HCT116 (cell line): Measurements from ENCODE around the gene CCDC201. TPM values are rescaled to one million over a fixed set of nuclear protein-coding genes. Genes with fewer than 3 reads are reported as not detected.

Experiments used
- ATAC-seq: fragments of 200-7000 bp; cut with Tn5 transposase; 2 replicates; pipeline ENCODE4 v1.9.1; 2020; ENCODE audit warnings: mild to moderate bottlenecking, moderate library complexity
- BruUV-seq: library from RNA; stranded (reverse); fragments of 400-500 nt; replicated peaks from 2 replicates; lab custom pipeline; 2021; lab: Mats Ljungman, UMichigan
- CTCF ChIA-PET: fragments of 300-600 bp; sonication (Branson Sonifier 250); formaldehyde crosslinking; loops from one replicate; lab custom pipeline; 2021; ENCODE audit warnings: antibody characterized with exemption; lab: Charles Lee
- POLR2A ChIA-PET: fragments of 300-600, 350-600 bp; sonication (Branson Sonifier 250); formaldehyde crosslinking; loops from one replicate; lab custom pipeline; 2021; ENCODE audit warnings: antibody characterized with exemption; lab: Charles Lee
- RAD21 ChIA-PET, 2 experiments: fragments of 300-600 bp; sonication (Branson Sonifier 250); formaldehyde crosslinking; loops; one replicate each; lab custom pipeline; 2023; ENCODE audit warnings: low total read pairs in 2 of 2; ENCODE audit not compliant: uncharacterized antibody in 2 of 2, unreplicated experiment in 2 of 2, low non-redundant PET in 1 of 2; lab: Charles Lee
- DNase-seq: peaks from one replicate; pipeline ENCODE4 v3.0.0-alpha.2; 2010; ENCODE audit warnings: low read depth, low spot score
- H2AFZ ChIP-seq: fragments of 200-600 bp; shearing (Covaris generic), sonication (generic); 2 replicates; pipeline ENCODE4 v1.6.1; 2017; ENCODE audit warnings: low read depth, mixed run types, mixed read lengths, antibody characterized with exemption, low read length; ENCODE audit not compliant: poor library complexity, severe bottlenecking
- H3K27ac ChIP-seq: 2 replicates; pipeline ENCODE4 v1.5.1; 2012; ENCODE audit warnings: low read depth, low read length
- H3K27me3 ChIP-seq: fragments of 200-600 bp; sonication (generic); 2 replicates; pipeline ENCODE4 v1.6.1; 2016; ENCODE audit warnings: mixed run types, low read length, mixed read lengths; ENCODE audit not compliant: insufficient read depth
- H3K36me3 ChIP-seq, 2 experiments: fragments of 200-500 bp in 1 of 2; fragments of 200-600 bp in 1 of 2; sonication (Bioruptor generic) in 1 of 2; sonication (generic) in 1 of 2; 2 replicates each; pipeline versions ENCODE4 v1.5.1 to v1.6.1; 2014 to 2016; ENCODE audit warnings: low read length in 2 of 2, inconsistent platforms in 1 of 2, mixed read lengths in 1 of 2, mixed run types in 1 of 2; ENCODE audit not compliant: insufficient read depth in 2 of 2, control insufficient read depth in 1 of 2
- H3K4me1 ChIP-seq, 2 experiments: fragments of 200-600 bp in 1 of 2; sonication (generic) in 1 of 2; 2 replicates each; pipeline versions ENCODE4 v1.5.1 to v1.6.1; 2012 to 2017; ENCODE audit warnings: low read length in 2 of 2, inconsistent platforms in 1 of 2, mild to moderate bottlenecking in 1 of 2, mixed read lengths in 1 of 2, mixed run types in 1 of 2, moderate library complexity in 1 of 2; ENCODE audit not compliant: insufficient read depth in 2 of 2, control insufficient read depth in 1 of 2
- H3K4me2 ChIP-seq: fragments of 200-600 bp; sonication (generic); 2 replicates; pipeline ENCODE4 v1.6.1; 2017; ENCODE audit warnings: mixed run types, low read length, mixed read lengths
- H3K4me3 ChIP-seq, 2 experiments: fragments of 200-600 bp in 1 of 2; sonication (generic) in 1 of 2; replicated peaks in 1 of 2; 2 replicates each; pipeline ENCODE4 v1.5.1; 2011 to 2016; ENCODE audit warnings: low read length in 2 of 2, control low read depth in 1 of 2, low read depth in 1 of 2, mild to moderate bottlenecking in 1 of 2, mixed read lengths in 1 of 2, mixed run types in 1 of 2
- H3K79me2 ChIP-seq: fragments of 200-600 bp; sonication (generic); 2 replicates; pipeline ENCODE4 v1.6.1; 2017; ENCODE audit warnings: mild to moderate bottlenecking, mixed run types, low read length, moderate library complexity, mixed read lengths; ENCODE audit not compliant: insufficient read depth
- H3K9ac ChIP-seq: fragments of 200-600 bp; sonication (generic); 2 replicates; pipeline ENCODE4 v1.6.1; 2016; ENCODE audit warnings: low read length, mixed read lengths
- H3K9me2 ChIP-seq: fragments of 200-600 bp; sonication (generic), shearing (Covaris generic); 2 replicates; pipeline ENCODE4 v1.6.1; 2017; ENCODE audit warnings: mixed run types, mild to moderate bottlenecking, moderate library complexity; ENCODE audit not compliant: insufficient read depth
- H3K9me3 ChIP-seq, 2 experiments: fragments of 200-500 bp in 1 of 2; fragments of 200-600 bp in 1 of 2; sonication (Bioruptor generic) in 1 of 2; sonication (generic) in 1 of 2; 2 replicates each; pipeline ENCODE4 v1.6.1; 2014 to 2017; ENCODE audit warnings: low read length in 2 of 2, mixed read lengths in 2 of 2, inconsistent platforms in 1 of 2, low read depth in 1 of 2, mild to moderate bottlenecking in 1 of 2, mixed run types in 1 of 2, moderate library complexity in 1 of 2; ENCODE audit not compliant: control insufficient read depth in 1 of 2, insufficient read depth in 1 of 2
- H4K20me1 ChIP-seq: fragments of 200-600 bp; sonication (generic), shearing (Covaris generic); 2 replicates; pipeline ENCODE4 v1.6.1; 2017; ENCODE audit warnings: mixed run types, mild to moderate bottlenecking, moderate library complexity; ENCODE audit not compliant: insufficient read depth
- CBX3 ChIP-seq: IDR thresholded peaks from 2 replicates; pipeline ENCODE4 v1.6.1; 2012; ENCODE audit warnings: low read depth
- CEBPB ChIP-seq: IDR thresholded peaks from 2 replicates; pipeline ENCODE4 v1.6.1; 2012; ENCODE audit warnings: low read depth
- EGR1 ChIP-seq: IDR thresholded peaks from 2 replicates; pipeline ENCODE4 v1.6.1; 2012; ENCODE audit warnings: low read depth
- ELF1 ChIP-seq: IDR thresholded peaks from 2 replicates; pipeline ENCODE4 v1.6.1; 2012; ENCODE audit warnings: low read depth, borderline replicate concordance
- EZH2 ChIP-seq: fragments of 200-600 bp; sonication (generic); IDR thresholded peaks from 2 replicates; pipeline ENCODE4 v1.6.1; 2017; ENCODE audit warnings: antibody characterized with exemption, mixed run types
- EZH2phosphoT487 ChIP-seq: fragments of 200-600 bp; IDR thresholded peaks from 2 replicates; pipeline ENCODE4 v1.6.1; 2018; ENCODE audit warnings: antibody characterized with exemption, borderline replicate concordance
- FOSL1 ChIP-seq: IDR thresholded peaks from 2 replicates; pipeline ENCODE4 v1.6.1; 2012; ENCODE audit warnings: low read depth
- JUND ChIP-seq: IDR thresholded peaks from 2 replicates; pipeline ENCODE4 v1.6.1; 2012
- POLR2A ChIP-seq: IDR thresholded peaks from 2 replicates; pipeline ENCODE4 v1.7.0; 2011; ENCODE audit warnings: borderline replicate concordance; ENCODE audit not compliant: insufficient read depth, insufficient read length; ENCODE audit errors: extremely low read depth
- POLR2AphosphoS5 ChIP-seq: IDR thresholded peaks from 2 replicates; pipeline ENCODE4 v1.6.1; 2011; ENCODE audit warnings: mild to moderate bottlenecking, low read depth, low read length, moderate library complexity
- SIN3A ChIP-seq: IDR thresholded peaks from 2 replicates; pipeline ENCODE4 v1.6.1; 2012; ENCODE audit warnings: low read depth
- SP1 ChIP-seq: IDR thresholded peaks from 2 replicates; pipeline ENCODE4 v1.6.1; 2012; ENCODE audit warnings: low read depth
- SRF ChIP-seq: IDR thresholded peaks from 2 replicates; pipeline ENCODE4 v1.6.1; 2012; ENCODE audit warnings: low read depth
- YY1 ChIP-seq: IDR thresholded peaks from 2 replicates; pipeline ENCODE4 v1.6.1; 2011; ENCODE audit warnings: low read length, low read depth, moderate library complexity, mild to moderate bottlenecking; ENCODE audit not compliant: insufficient replicate concordance; ENCODE audit errors: extremely low read depth
- ZFX ChIP-seq: fragments of 450-650 bp; IDR thresholded peaks from 2 replicates; pipeline ENCODE4 v1.6.1; 2017
- intact Hi-C: fragments of 100-400 bp; cut with micrococcal nuclease; formaldehyde crosslinking; loops from 2 replicates; pipeline ENCODE4 v1.10.0; 2022
- total RNA-seq: library from RNA; stranded (reverse); gene quantifications from one replicate; pipeline ENCODE4 v1.2.1, GENCODE V29; 2021; ENCODE audit not compliant: unreplicated experiment
- TF ChIP-seq, protein P1 (sequence below): IDR thresholded peaks from 2 replicates; pipeline ENCODE4 v1.6.1; 2011; ENCODE audit warnings: mild to moderate bottlenecking, low read length, moderate library complexity; ENCODE audit not compliant: insufficient replicate concordance; ENCODE audit errors: extremely low read depth
- TF ChIP-seq, protein P2 (sequence below): IDR thresholded peaks from 2 replicates; pipeline ENCODE4 v1.6.1; 2012
- TF ChIP-seq, protein P3 (sequence below): IDR thresholded peaks from 2 replicates; pipeline ENCODE4 v1.6.1; 2012; ENCODE audit warnings: low read depth
- TF ChIP-seq, protein P4 (sequence below), 3 experiments: fragments of 200-600 bp in 1 of 3; sonication (generic) in 1 of 3; IDR thresholded peaks in 2 of 3; conservative IDR thresholded peaks in 1 of 3; 2 replicates each; pipeline ENCODE4 v1.5.1; 2012 to 2017; ENCODE audit warnings: low read depth in 2 of 3, low read length in 2 of 3, antibody characterized with exemption in 1 of 3, borderline replicate concordance in 1 of 3, control low read depth in 1 of 3, mild to moderate bottlenecking in 1 of 3, mixed read lengths in 1 of 3, mixed run types in 1 of 3, moderate library complexity in 1 of 3; ENCODE audit not compliant: insufficient read depth in 1 of 3

CCDC201 gene
- total RNA-seq, 1 experiment from 2014 or later, result not detected

DNA sequence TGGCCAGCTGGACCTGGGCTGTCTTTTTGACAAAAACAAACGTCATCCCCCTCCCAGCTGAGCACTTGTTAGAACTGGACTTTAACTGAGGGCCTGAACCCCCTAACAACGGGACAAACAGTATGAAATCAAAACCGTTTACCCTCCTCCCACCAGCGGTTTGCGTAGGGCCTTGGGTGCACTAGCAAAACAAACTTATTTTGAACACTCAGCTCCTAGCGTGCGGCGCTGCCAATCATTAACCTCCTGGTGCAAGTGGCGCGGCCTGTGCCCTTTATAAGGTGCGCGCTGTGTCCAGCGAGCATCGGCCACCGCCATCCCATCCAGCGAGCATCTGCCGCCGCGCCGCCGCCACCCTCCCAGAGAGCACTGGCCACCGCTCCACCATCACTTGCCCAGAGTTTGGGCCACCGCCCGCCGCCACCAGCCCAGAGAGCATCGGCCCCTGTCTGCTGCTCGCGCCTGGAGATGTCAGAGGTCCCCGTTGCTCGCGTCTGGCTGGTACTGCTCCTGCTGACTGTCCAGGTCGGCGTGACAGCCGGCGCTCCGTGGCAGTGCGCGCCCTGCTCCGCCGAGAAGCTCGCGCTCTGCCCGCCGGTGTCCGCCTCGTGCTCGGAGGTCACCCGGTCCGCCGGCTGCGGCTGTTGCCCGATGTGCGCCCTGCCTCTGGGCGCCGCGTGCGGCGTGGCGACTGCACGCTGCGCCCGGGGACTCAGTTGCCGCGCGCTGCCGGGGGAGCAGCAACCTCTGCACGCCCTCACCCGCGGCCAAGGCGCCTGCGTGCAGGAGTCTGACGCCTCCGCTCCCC is 15.5 kb upstream of the CCDC201 start, which contains the start of gene IGFBP1:
Gene IGFBP1, plus strand, starts transcription at position 304 of the 808 bp plus-strand sequence. Its CDS starts 165 bp downstream, at position 469.
- CTCF ChIA-PET, result no interaction called here
- Histone ChIP-seq H3K4me1 (peaks cover 12 to 16% of the 10 kb centered on the region in 2 experiments), H3K9me3 (no peaks in the 10 kb centered on the region), H3K4me2 (no peak within 1 kb of the TSS), H4K20me1 (no peaks in the 10 kb centered on the region), H2AFZ (no peak within 1 kb of the TSS), H3K27me3 (no peaks in the 10 kb centered on the region), H3K27ac (no peak within 1 kb of the TSS), H3K9me2 (no peaks in the 10 kb centered on the region), H3K79me2 (no peaks in the 10 kb centered on the region), H3K36me3 (no peaks in the 10 kb centered on the region), H3K4me3 (no peak within 1 kb of the TSS), H3K9ac (no peak within 1 kb of the TSS)
- POLR2A ChIA-PET, result no interaction called here
- ATAC-seq, result no peak
- intact Hi-C loops, result no loop called here
- RAD21 ChIA-PET, result no interaction called here
- DNase-seq, result no peak
- BruUV-seq, result no TSS peak
- no peak for TF ChIP-seq JUND
- TF ChIP-seq, protein P1, sequence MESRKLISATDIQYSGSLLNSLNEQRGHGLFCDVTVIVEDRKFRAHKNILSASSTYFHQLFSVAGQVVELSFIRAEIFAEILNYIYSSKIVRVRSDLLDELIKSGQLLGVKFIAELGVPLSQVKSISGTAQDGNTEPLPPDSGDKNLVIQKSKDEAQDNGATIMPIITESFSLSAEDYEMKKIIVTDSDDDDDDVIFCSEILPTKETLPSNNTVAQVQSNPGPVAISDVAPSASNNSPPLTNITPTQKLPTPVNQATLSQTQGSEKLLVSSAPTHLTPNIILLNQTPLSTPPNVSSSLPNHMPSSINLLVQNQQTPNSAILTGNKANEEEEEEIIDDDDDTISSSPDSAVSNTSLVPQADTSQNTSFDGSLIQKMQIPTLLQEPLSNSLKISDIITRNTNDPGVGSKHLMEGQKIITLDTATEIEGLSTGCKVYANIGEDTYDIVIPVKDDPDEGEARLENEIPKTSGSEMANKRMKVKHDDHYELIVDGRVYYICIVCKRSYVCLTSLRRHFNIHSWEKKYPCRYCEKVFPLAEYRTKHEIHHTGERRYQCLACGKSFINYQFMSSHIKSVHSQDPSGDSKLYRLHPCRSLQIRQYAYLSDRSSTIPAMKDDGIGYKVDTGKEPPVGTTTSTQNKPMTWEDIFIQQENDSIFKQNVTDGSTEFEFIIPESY, result no peak
- TF ChIP-seq, protein P2, sequence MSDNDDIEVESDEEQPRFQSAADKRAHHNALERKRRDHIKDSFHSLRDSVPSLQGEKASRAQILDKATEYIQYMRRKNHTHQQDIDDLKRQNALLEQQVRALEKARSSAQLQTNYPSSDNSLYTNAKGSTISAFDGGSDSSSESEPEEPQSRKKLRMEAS, result no peak
- TF ChIP-seq ZFX, result no peak
- no peak for TF ChIP-seq ELF1
- TF ChIP-seq, protein P3, sequence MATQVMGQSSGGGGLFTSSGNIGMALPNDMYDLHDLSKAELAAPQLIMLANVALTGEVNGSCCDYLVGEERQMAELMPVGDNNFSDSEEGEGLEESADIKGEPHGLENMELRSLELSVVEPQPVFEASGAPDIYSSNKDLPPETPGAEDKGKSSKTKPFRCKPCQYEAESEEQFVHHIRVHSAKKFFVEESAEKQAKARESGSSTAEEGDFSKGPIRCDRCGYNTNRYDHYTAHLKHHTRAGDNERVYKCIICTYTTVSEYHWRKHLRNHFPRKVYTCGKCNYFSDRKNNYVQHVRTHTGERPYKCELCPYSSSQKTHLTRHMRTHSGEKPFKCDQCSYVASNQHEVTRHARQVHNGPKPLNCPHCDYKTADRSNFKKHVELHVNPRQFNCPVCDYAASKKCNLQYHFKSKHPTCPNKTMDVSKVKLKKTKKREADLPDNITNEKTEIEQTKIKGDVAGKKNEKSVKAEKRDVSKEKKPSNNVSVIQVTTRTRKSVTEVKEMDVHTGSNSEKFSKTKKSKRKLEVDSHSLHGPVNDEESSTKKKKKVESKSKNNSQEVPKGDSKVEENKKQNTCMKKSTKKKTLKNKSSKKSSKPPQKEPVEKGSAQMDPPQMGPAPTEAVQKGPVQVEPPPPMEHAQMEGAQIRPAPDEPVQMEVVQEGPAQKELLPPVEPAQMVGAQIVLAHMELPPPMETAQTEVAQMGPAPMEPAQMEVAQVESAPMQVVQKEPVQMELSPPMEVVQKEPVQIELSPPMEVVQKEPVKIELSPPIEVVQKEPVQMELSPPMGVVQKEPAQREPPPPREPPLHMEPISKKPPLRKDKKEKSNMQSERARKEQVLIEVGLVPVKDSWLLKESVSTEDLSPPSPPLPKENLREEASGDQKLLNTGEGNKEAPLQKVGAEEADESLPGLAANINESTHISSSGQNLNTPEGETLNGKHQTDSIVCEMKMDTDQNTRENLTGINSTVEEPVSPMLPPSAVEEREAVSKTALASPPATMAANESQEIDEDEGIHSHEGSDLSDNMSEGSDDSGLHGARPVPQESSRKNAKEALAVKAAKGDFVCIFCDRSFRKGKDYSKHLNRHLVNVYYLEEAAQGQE, result no peak
- no peak for TF ChIP-seq EGR1
- TF ChIP-seq EZH2phosphoT487, result no peak
- TF ChIP-seq CBX3, result no peak
- TF ChIP-seq POLR2AphosphoS5, result no peak
- no peak for TF ChIP-seq YY1
- TF ChIP-seq POLR2A, result no peak
- TF ChIP-seq FOSL1, result no peak
- TF ChIP-seq SIN3A, result no peak
- TF ChIP-seq EZH2, result no peak
- no peak for TF ChIP-seq CEBPB
- TF ChIP-seq, protein P4, sequence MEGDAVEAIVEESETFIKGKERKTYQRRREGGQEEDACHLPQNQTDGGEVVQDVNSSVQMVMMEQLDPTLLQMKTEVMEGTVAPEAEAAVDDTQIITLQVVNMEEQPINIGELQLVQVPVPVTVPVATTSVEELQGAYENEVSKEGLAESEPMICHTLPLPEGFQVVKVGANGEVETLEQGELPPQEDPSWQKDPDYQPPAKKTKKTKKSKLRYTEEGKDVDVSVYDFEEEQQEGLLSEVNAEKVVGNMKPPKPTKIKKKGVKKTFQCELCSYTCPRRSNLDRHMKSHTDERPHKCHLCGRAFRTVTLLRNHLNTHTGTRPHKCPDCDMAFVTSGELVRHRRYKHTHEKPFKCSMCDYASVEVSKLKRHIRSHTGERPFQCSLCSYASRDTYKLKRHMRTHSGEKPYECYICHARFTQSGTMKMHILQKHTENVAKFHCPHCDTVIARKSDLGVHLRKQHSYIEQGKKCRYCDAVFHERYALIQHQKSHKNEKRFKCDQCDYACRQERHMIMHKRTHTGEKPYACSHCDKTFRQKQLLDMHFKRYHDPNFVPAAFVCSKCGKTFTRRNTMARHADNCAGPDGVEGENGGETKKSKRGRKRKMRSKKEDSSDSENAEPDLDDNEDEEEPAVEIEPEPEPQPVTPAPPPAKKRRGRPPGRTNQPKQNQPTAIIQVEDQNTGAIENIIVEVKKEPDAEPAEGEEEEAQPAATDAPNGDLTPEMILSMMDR (IDR thresholded peaks at IDR 0.05 in 2 of 3, conservative IDR thresholded peaks at IDR 0.05 in 1 of 3; ENCODE audit: borderline replicate concordance in 1 of 3, insufficient read depth in 1 of 3, low read depth in 2 of 3, low read length in 2 of 3), result no peak
- no peak for TF ChIP-seq SRF
- TF ChIP-seq SP1, result no peak
